Measurements from ENCODE around the gene DDX27. TPM values are rescaled to one million over a fixed set of nuclear protein-coding genes. Genes with fewer than 3 reads are reported as not detected.
A peak's percentile ranks its signal among the peaks of the same experiment; 100 is the strongest.

Gene DDX27
- total and polyA plus RNA-seq, 9 of the 15 experiments (the other 6 are each of a cell fraction or from before 2014, with no cell fraction given): 17.9 to 79.3 (median 57.0) TPM

DNA sequence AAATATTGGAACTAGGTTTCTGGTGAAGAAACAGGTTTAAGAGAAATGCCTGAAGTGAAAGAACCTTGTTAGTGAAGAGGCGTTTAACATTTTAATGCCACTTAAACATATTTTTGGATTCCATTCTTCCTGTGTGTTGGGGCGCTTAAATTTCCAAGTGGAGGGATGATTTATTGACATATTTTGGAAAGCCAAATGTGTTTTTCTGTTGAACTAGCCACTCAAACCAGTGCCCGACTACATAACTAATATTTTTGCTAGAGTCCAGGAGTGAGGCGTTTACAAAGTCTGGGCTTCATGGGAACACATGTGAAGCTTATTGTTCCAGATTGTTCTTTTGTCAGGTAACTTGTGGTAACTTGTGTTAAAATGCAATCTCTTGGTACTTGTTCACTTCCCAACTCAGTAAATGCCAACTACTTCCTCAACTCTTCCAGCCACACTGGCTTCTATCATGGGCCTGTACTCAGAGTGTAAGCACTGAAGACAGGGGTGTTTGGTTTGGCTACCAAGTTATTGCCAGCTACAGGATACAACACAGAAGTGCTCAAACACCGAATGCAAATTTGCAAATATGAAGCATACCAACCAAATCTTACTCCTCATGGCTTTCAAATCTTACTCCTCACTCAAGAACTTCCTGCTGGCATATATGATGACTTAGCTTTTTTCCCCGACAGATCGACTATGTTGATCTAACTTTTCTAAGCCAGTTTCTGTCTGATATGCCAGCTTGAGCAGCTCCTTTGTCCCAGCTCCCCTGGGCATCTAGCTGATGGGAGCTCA, 60.7 kb downstream of the DDX27 start:
- Histone ChIP-seq H3K4me3 (peak overlapping the region; percentile 93), H2AFZ (ENCODE audit: low read depth, low read length) (no peak overlapping the region), H3K27me3 (ENCODE audit: control insufficient read depth in 2 of 2, insufficient read depth in 2 of 2, low read length in 2 of 2) (no peaks in the 10 kb centered on the region), H3K4me2 (ENCODE audit: insufficient read depth, low read length) (peak overlapping the region; percentile 99), H4K20me1 (replicated peaks; ENCODE audit: control insufficient read depth, insufficient read depth, low read length) (peaks cover 53% of the 10 kb centered on the region), H3K36me3 (ENCODE audit: control insufficient read depth, insufficient read depth, low read length) (peaks cover 75% of the 10 kb centered on the region), H3K9me1 (ENCODE audit: control insufficient read depth, insufficient read depth, low read length) (peaks cover 12% of the 10 kb centered on the region), H3K79me2 (ENCODE audit: control insufficient read depth, insufficient read depth, low read length) (peaks cover 97% of the 10 kb centered on the region), H3K9ac (ENCODE audit: insufficient read depth in 1 of 2, low read depth in 2 of 2, low read length in 2 of 2) (peak overlapping the region; percentile 98 to 99), H3K4me1 (replicated peaks in 1 of 2; ENCODE audit: control insufficient read depth in 2 of 2, insufficient read depth in 2 of 2, low read length in 2 of 2) (peaks cover 16 to 30% of the 10 kb centered on the region in 2 experiments), H3K9me3 (replicated peaks; ENCODE audit: control insufficient read depth, insufficient read depth, low read depth, low read length) (peaks cover 14% of the 10 kb centered on the region), H3K27ac (ENCODE audit: extremely low read depth, low read depth, low read length) (peak overlapping the region; percentile 95)
- FAIRE-seq: no peak
- in situ Hi-C loops (cut with MboI): no loop called here
- ChIA-PET CTCF (ENCODE audit: low intra/inter-chr PET ratio) (no interaction called here), POLR2A (interaction anchor here (0.5 to 6.0 kb wide), 13 partner anchors 8 to 635 kb away, joined by 3 to 68 read pairs (median 4); no protein-coding TSS in a partner anchor)
- no TSS peak for BruUV-seq (replicated peaks)
- no peak for ATAC-seq
- intact Hi-C loops (cut with micrococcal nuclease): loop anchor here (5.0 kb wide), 2 partner anchors 42 to 93 kb away; partner anchors contain the start of gene STAU1
- WGBS (ENCODE audit: insufficient coverage, low coverage, missing lambda C conversion rate): 0% methylated on average over 7 of the region's 7 CpGs
- DNase-seq (ENCODE audit: extremely low read depth in 1 of 4, low spot score in 3 of 4): peak in 1 of 4 experiments; percentile 32
- TF ChIP-seq, protein P1, sequence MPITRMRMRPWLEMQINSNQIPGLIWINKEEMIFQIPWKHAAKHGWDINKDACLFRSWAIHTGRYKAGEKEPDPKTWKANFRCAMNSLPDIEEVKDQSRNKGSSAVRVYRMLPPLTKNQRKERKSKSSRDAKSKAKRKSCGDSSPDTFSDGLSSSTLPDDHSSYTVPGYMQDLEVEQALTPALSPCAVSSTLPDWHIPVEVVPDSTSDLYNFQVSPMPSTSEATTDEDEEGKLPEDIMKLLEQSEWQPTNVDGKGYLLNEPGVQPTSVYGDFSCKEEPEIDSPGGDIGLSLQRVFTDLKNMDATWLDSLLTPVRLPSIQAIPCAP (CRISPR knock-in tag; IDR thresholded peaks at IDR 0.05; ENCODE audit: borderline replicate concordance): no peak
- TF ChIP-seq, protein P2, sequence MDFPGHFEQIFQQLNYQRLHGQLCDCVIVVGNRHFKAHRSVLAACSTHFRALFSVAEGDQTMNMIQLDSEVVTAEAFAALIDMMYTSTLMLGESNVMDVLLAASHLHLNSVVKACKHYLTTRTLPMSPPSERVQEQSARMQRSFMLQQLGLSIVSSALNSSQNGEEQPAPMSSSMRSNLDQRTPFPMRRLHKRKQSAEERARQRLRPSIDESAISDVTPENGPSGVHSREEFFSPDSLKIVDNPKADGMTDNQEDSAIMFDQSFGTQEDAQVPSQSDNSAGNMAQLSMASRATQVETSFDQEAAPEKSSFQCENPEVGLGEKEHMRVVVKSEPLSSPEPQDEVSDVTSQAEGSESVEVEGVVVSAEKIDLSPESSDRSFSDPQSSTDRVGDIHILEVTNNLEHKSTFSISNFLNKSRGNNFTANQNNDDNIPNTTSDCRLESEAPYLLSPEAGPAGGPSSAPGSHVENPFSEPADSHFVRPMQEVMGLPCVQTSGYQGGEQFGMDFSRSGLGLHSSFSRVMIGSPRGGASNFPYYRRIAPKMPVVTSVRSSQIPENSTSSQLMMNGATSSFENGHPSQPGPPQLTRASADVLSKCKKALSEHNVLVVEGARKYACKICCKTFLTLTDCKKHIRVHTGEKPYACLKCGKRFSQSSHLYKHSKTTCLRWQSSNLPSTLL (IDR thresholded peaks at IDR 0.05): no peak
- TF ChIP-seq ZNF316 (IDR thresholded peaks at IDR 0.05): peak; percentile 99
- TF ChIP-seq, protein P3, sequence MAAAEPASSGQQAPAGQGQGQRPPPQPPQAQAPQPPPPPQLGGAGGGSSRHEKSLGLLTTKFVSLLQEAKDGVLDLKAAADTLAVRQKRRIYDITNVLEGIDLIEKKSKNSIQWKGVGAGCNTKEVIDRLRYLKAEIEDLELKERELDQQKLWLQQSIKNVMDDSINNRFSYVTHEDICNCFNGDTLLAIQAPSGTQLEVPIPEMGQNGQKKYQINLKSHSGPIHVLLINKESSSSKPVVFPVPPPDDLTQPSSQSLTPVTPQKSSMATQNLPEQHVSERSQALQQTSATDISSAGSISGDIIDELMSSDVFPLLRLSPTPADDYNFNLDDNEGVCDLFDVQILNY (CRISPR knock-in tag; IDR thresholded peaks at IDR 0.05): no peak
- TF ChIP-seq, protein P4, sequence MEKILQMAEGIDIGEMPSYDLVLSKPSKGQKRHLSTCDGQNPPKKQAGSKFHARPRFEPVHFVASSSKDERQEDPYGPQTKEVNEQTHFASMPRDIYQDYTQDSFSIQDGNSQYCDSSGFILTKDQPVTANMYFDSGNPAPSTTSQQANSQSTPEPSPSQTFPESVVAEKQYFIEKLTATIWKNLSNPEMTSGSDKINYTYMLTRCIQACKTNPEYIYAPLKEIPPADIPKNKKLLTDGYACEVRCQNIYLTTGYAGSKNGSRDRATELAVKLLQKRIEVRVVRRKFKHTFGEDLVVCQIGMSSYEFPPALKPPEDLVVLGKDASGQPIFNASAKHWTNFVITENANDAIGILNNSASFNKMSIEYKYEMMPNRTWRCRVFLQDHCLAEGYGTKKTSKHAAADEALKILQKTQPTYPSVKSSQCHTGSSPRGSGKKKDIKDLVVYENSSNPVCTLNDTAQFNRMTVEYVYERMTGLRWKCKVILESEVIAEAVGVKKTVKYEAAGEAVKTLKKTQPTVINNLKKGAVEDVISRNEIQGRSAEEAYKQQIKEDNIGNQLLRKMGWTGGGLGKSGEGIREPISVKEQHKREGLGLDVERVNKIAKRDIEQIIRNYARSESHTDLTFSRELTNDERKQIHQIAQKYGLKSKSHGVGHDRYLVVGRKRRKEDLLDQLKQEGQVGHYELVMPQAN (IDR thresholded peaks at IDR 0.05; ENCODE audit: borderline replicate concordance): 0 out of 2 replicates have a peak, but pooled peaks have one; percentile 25
- TF ChIP-seq MAZ (CRISPR knock-in tag; conservative IDR thresholded peaks at IDR 0.05 in 1 of 2, IDR thresholded peaks at IDR 0.05 in 1 of 2): peak in 1 of 2 experiments; percentile 32; a peak in 1 of 4 replicates
- no peak for TF ChIP-seq POLR2H (tag; IDR thresholded peaks at IDR 0.05; ENCODE audit: low read depth)
- TF ChIP-seq C11orf30 (IDR thresholded peaks at IDR 0.05; ENCODE audit: low read depth): peak; percentile 98
- TF ChIP-seq U2AF1 (optimal IDR thresholded peaks at IDR 0.05; ENCODE audit: low read depth, low read length): peak; percentile 78
- TF ChIP-seq ELF2 (CRISPR knock-in tag; IDR thresholded peaks at IDR 0.05): no peak
- no peak for TF ChIP-seq SAFB2 (IDR thresholded peaks at IDR 0.05; ENCODE audit: borderline replicate concordance, low read depth, low read length, severe bottlenecking)
- TF ChIP-seq ZNF41 (CRISPR knock-in tag; conservative IDR thresholded peaks at IDR 0.05): no peak
- TF ChIP-seq CHD1 (IDR thresholded peaks at IDR 0.05; ENCODE audit: low read length): peak; percentile 30
- TF ChIP-seq MEF2D (tag; conservative IDR thresholded peaks at IDR 0.05; ENCODE audit: low read depth): no peak
- TF ChIP-seq MAFG (tag; conservative IDR thresholded peaks at IDR 0.05): peak; percentile 96
- peak; percentile 4 for TF ChIP-seq RBM25 (IDR thresholded peaks at IDR 0.05; ENCODE audit: low read depth, low read length, severe bottlenecking)
